Spleen (tissue), 7 donors: Measurements from ENCODE around the gene ZBP1.

ENCODE experiments used
- POLR2A ChIP-seq, 3 donors: fragments of 450-650 bp; IDR thresholded peaks; one replicate each; pipeline ENCODE4 v1.5.1; 2017; ENCODE audit warnings: antibody characterized with exemption in 3 of 3, mild to moderate bottlenecking in 1 of 3
- TF ChIP-seq, protein P1 (sequence below), 11 experiments: fragments of 200-600 bp in 7 of 11; fragments of 450-650 bp in 4 of 11; sonication (generic) in 4 of 11; IDR thresholded peaks in 8 of 11; conservative IDR thresholded peaks in 3 of 11; 1 replicate in 7 of 11; 2 replicates in 4 of 11; pipeline versions ENCODE4 v1.4.0 to v1.8.0; 2016 to 2021; ENCODE audit warnings: antibody characterized with exemption in 11 of 11, inconsistent platforms in 4 of 11, mild to moderate bottlenecking in 1 of 11
- donor health status: DM: no; HTN: no; CAD: no; lungs with moderate emphysema.
- donor health status: DM: no; HTN: no; CAD: no.
- donor health status: DM: no; HTN: no; CAD: no.

DNA sequence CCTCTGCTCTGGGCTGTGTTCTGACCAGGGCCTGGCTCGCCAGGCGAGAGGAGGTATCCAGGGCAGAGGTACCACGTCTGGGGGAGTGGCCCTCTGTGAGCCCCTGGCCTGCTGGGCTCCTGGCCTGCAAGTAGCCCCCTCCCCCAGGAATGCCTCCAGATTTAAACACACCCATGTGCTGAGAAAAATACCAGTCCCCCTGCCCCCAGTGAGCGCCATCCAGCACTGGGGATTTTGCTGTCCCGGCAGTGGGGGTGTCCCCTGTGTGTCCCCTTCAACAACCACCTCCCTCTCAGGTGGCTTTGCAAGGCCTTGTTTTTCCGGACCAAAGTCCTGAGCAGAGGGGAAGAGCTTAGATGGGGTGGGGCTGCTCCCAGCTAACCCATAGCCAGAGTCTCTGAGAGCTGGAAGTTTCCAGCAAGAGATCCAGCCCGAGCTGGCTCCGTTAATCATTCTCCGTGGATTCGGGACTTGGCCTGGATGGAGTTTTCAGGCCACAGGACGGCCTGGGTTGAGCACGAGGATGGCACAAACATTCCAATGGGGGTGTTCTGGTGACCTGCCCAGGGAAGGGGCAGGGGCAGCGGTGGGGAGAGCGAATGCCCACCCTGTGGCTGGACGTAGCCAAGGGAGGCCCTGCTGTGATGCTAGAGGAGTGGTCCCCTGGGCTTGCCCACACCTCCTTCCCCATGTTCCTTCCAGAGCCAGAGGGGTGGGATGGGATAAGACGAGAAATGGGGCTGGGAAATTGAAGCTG lies 30.3 kb downstream of the ZBP1 start:
- TF ChIP-seq POLR2A (IDR thresholded peaks at IDR 0.05) = no peak
- TF ChIP-seq, protein P1, sequence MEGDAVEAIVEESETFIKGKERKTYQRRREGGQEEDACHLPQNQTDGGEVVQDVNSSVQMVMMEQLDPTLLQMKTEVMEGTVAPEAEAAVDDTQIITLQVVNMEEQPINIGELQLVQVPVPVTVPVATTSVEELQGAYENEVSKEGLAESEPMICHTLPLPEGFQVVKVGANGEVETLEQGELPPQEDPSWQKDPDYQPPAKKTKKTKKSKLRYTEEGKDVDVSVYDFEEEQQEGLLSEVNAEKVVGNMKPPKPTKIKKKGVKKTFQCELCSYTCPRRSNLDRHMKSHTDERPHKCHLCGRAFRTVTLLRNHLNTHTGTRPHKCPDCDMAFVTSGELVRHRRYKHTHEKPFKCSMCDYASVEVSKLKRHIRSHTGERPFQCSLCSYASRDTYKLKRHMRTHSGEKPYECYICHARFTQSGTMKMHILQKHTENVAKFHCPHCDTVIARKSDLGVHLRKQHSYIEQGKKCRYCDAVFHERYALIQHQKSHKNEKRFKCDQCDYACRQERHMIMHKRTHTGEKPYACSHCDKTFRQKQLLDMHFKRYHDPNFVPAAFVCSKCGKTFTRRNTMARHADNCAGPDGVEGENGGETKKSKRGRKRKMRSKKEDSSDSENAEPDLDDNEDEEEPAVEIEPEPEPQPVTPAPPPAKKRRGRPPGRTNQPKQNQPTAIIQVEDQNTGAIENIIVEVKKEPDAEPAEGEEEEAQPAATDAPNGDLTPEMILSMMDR (IDR thresholded peaks at IDR 0.05 in 8 of 11, conservative IDR thresholded peaks at IDR 0.05 in 3 of 11) = no peak
